HEK293 (cell line): ENCODE results near the gene ALKBH7.

Experiments
- CTCF ChIA-PET: fragments of 350-600 bp; formaldehyde crosslinking; extraction: SDS; loops from one replicate; lab custom pipeline; 2021; ENCODE audit warnings: antibody characterized with exemption; lab: Yijun Ruan, JAX
- POLR2A ChIA-PET: fragments of 300-600 bp; formaldehyde crosslinking; extraction: SDS; loops from one replicate; lab custom pipeline; 2020; ENCODE audit warnings: antibody characterized with exemption, inconsistent platforms; lab: Yijun Ruan, JAX
- H3K27ac ChIP-seq: fragments of 200-500 bp; sonication (Bioruptor generic); 2 replicates; pipeline ENCODE4 v1.5.1; 2014; ENCODE audit warnings: low read depth, low read length, control low read depth, inconsistent platforms; ENCODE audit errors: extremely low read depth
- H3K36me3 ChIP-seq, 2 experiments: fragments of 200-500 bp in 1 of 2; sonication (Bioruptor generic) in 1 of 2; 1 replicate in 1 of 2; 2 replicates in 1 of 2; pipeline ENCODE4 v1.5.1; 2014 to 2017; ENCODE audit warnings: inconsistent platforms in 2 of 2, low read length in 2 of 2; ENCODE audit not compliant: control insufficient read depth in 2 of 2, insufficient read depth in 1 of 2
- H3K4me1 ChIP-seq: fragments of 200-500 bp; sonication (Bioruptor generic); 2 replicates; pipeline ENCODE4 v1.5.1; 2014; ENCODE audit warnings: mild to moderate bottlenecking, low read length, inconsistent platforms; ENCODE audit not compliant: control insufficient read depth, insufficient read depth
- H3K4me3 ChIP-seq: 2 replicates; pipeline ENCODE4 v1.5.1; 2011; ENCODE audit warnings: low read depth, mild to moderate bottlenecking, control low read depth, low read length, moderate library complexity
- H3K9me3 ChIP-seq: fragments of 200-500 bp; sonication (Bioruptor generic); 2 replicates; pipeline ENCODE4 v1.5.1; 2014; ENCODE audit warnings: low read depth, low read length, inconsistent platforms; ENCODE audit not compliant: control insufficient read depth, insufficient read depth
- GLIS2 ChIP-seq: fragments of 450-650 bp; formaldehyde crosslinking; IDR thresholded peaks from 2 replicates; pipeline ENCODE4 v1.5.1; 2016; ENCODE audit warnings: missing biosample characterization, missing genetic modification characterization
- KLF1 ChIP-seq: fragments of 450-650 bp; formaldehyde crosslinking; IDR thresholded peaks from 2 replicates; pipeline ENCODE4 v1.5.1; 2016; ENCODE audit warnings: missing biosample characterization, missing genetic modification characterization
- KLF16 ChIP-seq: fragments of 450-650 bp; formaldehyde crosslinking; IDR thresholded peaks from 2 replicates; pipeline ENCODE4 v1.5.1; 2017; ENCODE audit warnings: missing biosample characterization, missing genetic modification characterization
- PATZ1 ChIP-seq: fragments of 450-650 bp; formaldehyde crosslinking; IDR thresholded peaks from 2 replicates; pipeline ENCODE4 v1.5.1; 2016; ENCODE audit warnings: missing biosample characterization, missing genetic modification characterization
- PRDM10 ChIP-seq: fragments of 450-650 bp; formaldehyde crosslinking; IDR thresholded peaks from 2 replicates; pipeline ENCODE4 v1.5.1; 2016; ENCODE audit warnings: missing biosample characterization, missing genetic modification characterization
- PRDM2 ChIP-seq: fragments of 450-650 bp; formaldehyde crosslinking; IDR thresholded peaks from 2 replicates; pipeline ENCODE4 v1.5.1; 2016; ENCODE audit warnings: missing biosample characterization, missing genetic modification characterization, borderline replicate concordance
- SALL2 ChIP-seq: fragments of 450-650 bp; formaldehyde crosslinking; IDR thresholded peaks from 2 replicates; pipeline ENCODE4 v1.5.0; 2017; ENCODE audit warnings: missing biosample characterization, mild to moderate bottlenecking, missing genetic modification characterization, borderline replicate concordance
- SP2 ChIP-seq: fragments of 450-650 bp; formaldehyde crosslinking; IDR thresholded peaks from 2 replicates; pipeline ENCODE4 v1.5.1; 2016; ENCODE audit warnings: missing biosample characterization, missing genetic modification characterization
- SP3 ChIP-seq: fragments of 450-650 bp; formaldehyde crosslinking; IDR thresholded peaks from 2 replicates; pipeline ENCODE4 v1.5.1; 2016; ENCODE audit warnings: missing biosample characterization, missing genetic modification characterization
- SP7 ChIP-seq: fragments of 450-650 bp; formaldehyde crosslinking; IDR thresholded peaks from 2 replicates; pipeline ENCODE4 v1.5.1; 2016; ENCODE audit warnings: missing biosample characterization, missing genetic modification characterization
- ZBTB26 ChIP-seq: fragments of 450-650 bp; formaldehyde crosslinking; optimal IDR thresholded peaks from 2 replicates; pipeline ENCODE3; 2016; ENCODE audit warnings: missing biosample characterization, mild to moderate bottlenecking, missing genetic modification characterization
- ZFHX2 ChIP-seq: fragments of 450-650 bp; formaldehyde crosslinking; conservative IDR thresholded peaks from 2 replicates; pipeline ENCODE4 v1.5.1; 2016; ENCODE audit warnings: missing biosample characterization, missing genetic modification characterization
- ZNF341 ChIP-seq: fragments of 450-650 bp; formaldehyde crosslinking; IDR thresholded peaks from 2 replicates; pipeline ENCODE4; 2016; ENCODE audit warnings: low read depth, missing biosample characterization, missing genetic modification characterization
- ZNF398 ChIP-seq: fragments of 450-650 bp; formaldehyde crosslinking; IDR thresholded peaks from 2 replicates; pipeline ENCODE4 v1.5.1; 2017; ENCODE audit warnings: missing biosample characterization, missing genetic modification characterization
- ZNF596 ChIP-seq: fragments of 450-650 bp; IDR thresholded peaks from 2 replicates; pipeline ENCODE4 v1.5.0; 2018; ENCODE audit warnings: missing biosample characterization, mild to moderate bottlenecking, missing genetic modification characterization, moderate library complexity
- ZNF600 ChIP-seq: fragments of 450-650 bp; formaldehyde crosslinking; IDR thresholded peaks from 2 replicates; pipeline ENCODE4 v1.5.1; 2016; ENCODE audit warnings: missing biosample characterization, missing genetic modification characterization
- ZNF701 ChIP-seq: fragments of 450-650 bp; formaldehyde crosslinking; IDR thresholded peaks from 2 replicates; pipeline ENCODE4 v1.5.1; 2016; ENCODE audit warnings: missing biosample characterization, missing genetic modification characterization
- ZNF76 ChIP-seq: fragments of 450-650 bp; formaldehyde crosslinking; IDR thresholded peaks from 2 replicates; pipeline ENCODE4; 2016; ENCODE audit warnings: low read depth, missing biosample characterization, missing genetic modification characterization, borderline replicate concordance

The ALKBH7 gene

GRCh38 chr19:6423499-6424194, 51.1 kb downstream of the ALKBH7 start:
- Histone ChIP-seq H3K9me3 (no peaks in the 10 kb centered on the region), H3K4me3 (peak overlapping the region; percentile 84), H3K4me1 (peaks cover 7% of the 10 kb centered on the region), H3K27ac (peak overlapping the region; percentile 79), H3K36me3 (peaks cover 10 to 48% of the 10 kb centered on the region in 2 experiments)
- POLR2A ChIA-PET, result interaction anchor here (0.6 to 1.5 kb wide), 4 partner anchors 36 to 107 kb away, joined by 3 to 7 read pairs (median 3); partner anchors contain the start of genes ALKBH7, SLC25A23 and TNFSF9
- CTCF ChIA-PET, result no interaction called here
- peak; percentile 23 for TF ChIP-seq GLIS2 (tag by site-specific recombination)
- TF ChIP-seq ZNF701, result peak; percentile 37; the same call in 1 of the 2 replicates
- TF ChIP-seq ZNF596 (tag by site-specific recombination), result 0 out of 2 replicates have a peak, but pooled peaks have one; percentile 11
- TF ChIP-seq ZNF600 (tag by site-specific recombination), result 0 out of 2 replicates have a peak, but pooled peaks have one; percentile 20
- peak; percentile 21 for TF ChIP-seq ZBTB26 (tag by site-specific recombination)
- peak; percentile 19; the same call in 1 of the 2 replicates for TF ChIP-seq ZNF76 (tag by site-specific recombination)
- peak; percentile 70 for TF ChIP-seq ZNF398
- peak; percentile 39; the same call in 1 of the 2 replicates for TF ChIP-seq ZFHX2 (tag by site-specific recombination)
- no peak for TF ChIP-seq SALL2 (tag by site-specific recombination)
- TF ChIP-seq PRDM10, result peak; percentile 77
- peak; percentile 70 for TF ChIP-seq SP3 (tag by site-specific recombination)
- peak; percentile 74 for TF ChIP-seq PATZ1 (tag by site-specific recombination)
- 0 out of 2 replicates have a peak, but pooled peaks have one; percentile 20 for TF ChIP-seq ZNF341 (tag by site-specific recombination)
- 0 out of 2 replicates have a peak, but pooled peaks have one; percentile 11 for TF ChIP-seq KLF16 (tag by site-specific recombination)
- TF ChIP-seq KLF1 (tag by site-specific recombination), result 0 out of 2 replicates have a peak, but pooled peaks have one; percentile 23
- 0 out of 2 replicates have a peak, but pooled peaks have one; percentile 39 for TF ChIP-seq SP7 (tag by site-specific recombination)
- TF ChIP-seq SP2 (tag by site-specific recombination), result peak; percentile 86
- no peak for TF ChIP-seq PRDM2
